ENCODE data around the gene RIMBP2.

RIMBP2 gene

GRCh38 chr12:130574402-130574801, 141.7 kb downstream of the RIMBP2 start:
- ChIA-PET POLR2A (no interaction called here), CTCF (no interaction called here)
- no peak overlapping the region for H3K27ac ChIP-seq (ENCODE audit: extremely low read depth, low read depth, low read length)
- no peaks in the 10 kb centered on the region for H3K36me3 ChIP-seq (ENCODE audit: control insufficient read depth in 2 of 2, insufficient read depth in 1 of 2, low read length in 2 of 2)
- no peaks in the 10 kb centered on the region for H3K9me3 ChIP-seq (ENCODE audit: control insufficient read depth, insufficient read depth, low read depth, low read length)
- TF ChIP-seq ZNF311 (tag by site-specific recombination; IDR thresholded peaks at IDR 0.05; ENCODE audit: borderline replicate concordance) (no peak), ZNF214 (tag by site-specific recombination; IDR thresholded peaks at IDR 0.05; ENCODE audit: borderline replicate concordance) (no peak), YY2 (tag by site-specific recombination; IDR thresholded peaks at IDR 0.05) (no peak), ZNF394 (tag by site-specific recombination; IDR thresholded peaks at IDR 0.05; ENCODE audit: borderline replicate concordance) (no peak), IKZF3 (tag by site-specific recombination; IDR thresholded peaks at IDR 0.05) (no peak), FEZF1 (tag by site-specific recombination; IDR thresholded peaks at IDR 0.05) (no peak)
- no peak overlapping the region for H3K4me3 ChIP-seq (ENCODE audit: low read depth, low read length)
- H3K4me1 ChIP-seq (ENCODE audit: control insufficient read depth, insufficient read depth, low read length), result no peaks in the 10 kb centered on the region

GRCh38 chr12:130573766-130574165, 142.3 kb downstream of the RIMBP2 start:
- H3K27ac ChIP-seq (ENCODE audit: extremely low read depth, low read depth, low read length), result no peak overlapping the region

GRCh38 chr12:130573235-130573634, 142.9 kb downstream of the RIMBP2 start:
- H3K36me3 ChIP-seq (ENCODE audit: control insufficient read depth in 2 of 2, insufficient read depth in 1 of 2, low read length in 2 of 2), result no peaks in the 10 kb centered on the region
- no peaks in the 10 kb centered on the region for H3K4me1 ChIP-seq (ENCODE audit: control insufficient read depth, insufficient read depth, low read length)
- TF ChIP-seq HOXD13 (CRISPR knock-in tag; IDR thresholded peaks at IDR 0.05; ENCODE audit: borderline replicate concordance) (no peak), ZNF175 (tag by site-specific recombination; IDR thresholded peaks at IDR 0.05) (no peak), EGR2 (tag by site-specific recombination; IDR thresholded peaks at IDR 0.05; ENCODE audit: low read depth) (peak; percentile 59; the same call in 1 of the 2 replicates), GLI2 (tag by site-specific recombination; IDR thresholded peaks at IDR 0.05; ENCODE audit: borderline replicate concordance, low read depth) (no peak), ZNF624 (tag by site-specific recombination; IDR thresholded peaks at IDR 0.05) (no peak)
- no peak overlapping the region for H3K27ac ChIP-seq (ENCODE audit: extremely low read depth, low read depth, low read length)
- H3K4me3 ChIP-seq (ENCODE audit: low read depth, low read length), result no peak overlapping the region
- ChIA-PET CTCF (no interaction called here), POLR2A (no interaction called here)
- no peaks in the 10 kb centered on the region for H3K9me3 ChIP-seq (ENCODE audit: control insufficient read depth, insufficient read depth, low read depth, low read length)

More at GRCh38 chr12:130573766-130574165, 142.3 kb downstream of the RIMBP2 start:
- no peaks in the 10 kb centered on the region for H3K36me3 ChIP-seq (ENCODE audit: control insufficient read depth in 2 of 2, insufficient read depth in 1 of 2, low read length in 2 of 2)
- ChIA-PET POLR2A (interaction anchor here (0.5 kb wide), 1 partner anchor 208 kb away, joined by 3 read pairs; no protein-coding TSS in a partner anchor), CTCF (no interaction called here)
- no peak overlapping the region for H3K4me3 ChIP-seq (ENCODE audit: low read depth, low read length)
- no peaks in the 10 kb centered on the region for H3K4me1 ChIP-seq (ENCODE audit: control insufficient read depth, insufficient read depth, low read length)
- TF ChIP-seq ZNF223 (tag by site-specific recombination; IDR thresholded peaks at IDR 0.05) (no peak), ZNF37A (tag by site-specific recombination; IDR thresholded peaks at IDR 0.05) (no peak), ZNF548 (tag by site-specific recombination; IDR thresholded peaks at IDR 0.05) (no peak), ZNF654 (tag by site-specific recombination; IDR thresholded peaks at IDR 0.05; ENCODE audit: low read depth) (no peak)
- H3K9me3 ChIP-seq (ENCODE audit: control insufficient read depth, insufficient read depth, low read depth, low read length), result no peaks in the 10 kb centered on the region

DNA sequence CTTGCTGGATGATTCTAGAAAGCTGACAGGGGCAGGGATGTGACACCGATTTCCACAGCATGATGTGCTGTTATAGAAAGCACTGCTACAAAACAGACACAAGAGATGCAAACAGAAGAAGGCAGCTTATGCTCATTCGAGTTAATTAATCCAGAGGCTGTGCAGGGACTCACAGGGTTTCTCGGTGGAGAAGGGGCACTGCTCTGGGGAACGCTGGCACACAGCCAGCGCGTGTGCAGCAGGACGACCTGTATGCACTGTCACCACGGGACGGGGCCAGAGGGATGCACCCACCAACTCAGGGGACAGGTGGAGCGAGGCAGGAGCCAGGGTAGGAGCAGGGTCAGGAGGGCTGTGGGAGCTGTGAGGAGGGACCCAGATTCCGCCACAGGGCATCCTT, 143.5 kb downstream of the RIMBP2 start:
- POLR2A ChIA-PET, result no interaction called here
- H3K36me3 ChIP-seq (ENCODE audit: control insufficient read depth in 2 of 2, insufficient read depth in 1 of 2, low read length in 2 of 2), result no peaks in the 10 kb centered on the region
- H3K4me3 ChIP-seq (ENCODE audit: low read depth, low read length), result no peak overlapping the region
- CTCF ChIA-PET, result no interaction called here
- no peak overlapping the region for H3K27ac ChIP-seq (ENCODE audit: extremely low read depth, low read depth, low read length)
- H3K4me1 ChIP-seq (ENCODE audit: control insufficient read depth, insufficient read depth, low read length), result no peaks in the 10 kb centered on the region
- H3K9me3 ChIP-seq (ENCODE audit: control insufficient read depth, insufficient read depth, low read depth, low read length), result no peaks in the 10 kb centered on the region
- no peak for TF ChIP-seq ZNF777 (tag by site-specific recombination; IDR thresholded peaks at IDR 0.05; ENCODE audit: borderline replicate concordance)
- no peak for TF ChIP-seq ZBTB20 (tag by site-specific recombination; IDR thresholded peaks at IDR 0.05)
- no peak for TF ChIP-seq SCRT1 (tag by site-specific recombination; IDR thresholded peaks at IDR 0.05; ENCODE audit: borderline replicate concordance)
- TF ChIP-seq HOXD13 (CRISPR knock-in tag; IDR thresholded peaks at IDR 0.05; ENCODE audit: borderline replicate concordance), result no peak
- no peak for TF ChIP-seq ZNF558 (tag by site-specific recombination; IDR thresholded peaks at IDR 0.05)
- TF ChIP-seq PBX3 (CRISPR knock-in tag; IDR thresholded peaks at IDR 0.05), result no peak
- TF ChIP-seq ZNF133 (tag by site-specific recombination; IDR thresholded peaks at IDR 0.05), result no peak
- TF ChIP-seq ZNF645 (tag by site-specific recombination; IDR thresholded peaks at IDR 0.05), result no peak
- TF ChIP-seq ZBTB21 (tag by site-specific recombination; IDR thresholded peaks at IDR 0.05), result no peak
- no peak for TF ChIP-seq ZNF112 (tag by site-specific recombination; IDR thresholded peaks at IDR 0.05)
- no peak for TF ChIP-seq ZNF169 (tag by site-specific recombination; IDR thresholded peaks at IDR 0.05)
- no peak for TF ChIP-seq ZNF155 (tag by site-specific recombination; IDR thresholded peaks at IDR 0.05)

All from HEK293 (cell line).